22Rv1 (cell line): ENCODE results near the gene PAK6.

ENCODE experiments used
- CTCF ChIP-seq: fragments of 450-650 bp; IDR thresholded peaks from 2 replicates; pipeline ENCODE4 v1.5.1; 2017; ENCODE audit warnings: mild to moderate bottlenecking
- ZFX ChIP-seq: fragments of 450-650 bp; IDR thresholded peaks from 2 replicates; pipeline ENCODE4 v1.6.1; 2017; ENCODE audit warnings: antibody characterized with exemption, borderline replicate concordance

GRCh38 chr15:40322531-40323238 lies 83.8 kb downstream of the PAK6 start:
- TF ChIP-seq CTCF (no peak), ZFX (no peak)
